Astrocyte of the hippocampus (primary cell): ENCODE results near the gene EVI5L.
"Not testable (repeated sequence)": the region's sequence is repeated elsewhere in the genome, so short reads cannot be mapped to it uniquely, and the experiment has no call there.

Experiments used
- DNase-seq: peaks from one replicate; pipeline ENCODE4 v3.0.0; 2011; ENCODE audit warnings: low read depth, low spot score

EVI5L gene

DNA sequence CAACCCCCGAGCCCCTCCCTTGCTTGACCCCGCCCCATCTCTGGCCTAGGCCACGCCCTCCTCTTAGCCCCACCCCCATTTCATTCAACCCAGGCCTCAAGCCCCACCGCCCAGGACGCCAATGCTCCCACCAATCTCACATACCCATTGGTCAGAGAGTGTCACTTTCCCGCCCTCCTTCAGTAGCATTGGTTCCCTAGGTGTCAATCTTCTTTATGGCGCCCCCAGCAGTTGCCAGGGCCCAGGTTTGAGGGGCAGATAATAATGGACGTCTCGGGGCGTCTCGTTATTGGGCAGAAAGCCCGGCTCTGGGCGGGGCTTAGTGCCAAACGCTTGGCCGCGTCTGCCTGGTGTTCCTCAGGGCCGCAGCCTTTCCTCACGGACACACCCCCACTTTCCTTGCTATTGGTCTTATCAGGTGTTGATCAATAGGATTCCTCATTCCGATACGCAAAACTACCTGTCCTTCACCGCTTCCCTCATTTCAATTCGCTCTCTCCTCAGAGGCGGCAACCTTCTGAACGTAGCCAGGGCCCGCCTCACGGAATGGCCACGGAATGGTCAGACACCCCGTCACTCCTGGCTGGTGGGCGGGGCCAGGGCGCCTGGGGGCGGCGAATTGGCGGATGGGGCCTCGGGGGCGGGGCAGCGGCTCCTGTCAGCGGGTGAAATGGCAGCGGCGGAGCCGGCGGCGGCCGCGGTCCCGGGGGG lies at the start of gene EVI5L:
Gene EVI5L (plus strand): TSS at position 658 of the 711 bp plus-strand sequence. CDS start 16,325 bp downstream, outside the sequence.
- DNase-seq: peak; percentile 100

DNA sequence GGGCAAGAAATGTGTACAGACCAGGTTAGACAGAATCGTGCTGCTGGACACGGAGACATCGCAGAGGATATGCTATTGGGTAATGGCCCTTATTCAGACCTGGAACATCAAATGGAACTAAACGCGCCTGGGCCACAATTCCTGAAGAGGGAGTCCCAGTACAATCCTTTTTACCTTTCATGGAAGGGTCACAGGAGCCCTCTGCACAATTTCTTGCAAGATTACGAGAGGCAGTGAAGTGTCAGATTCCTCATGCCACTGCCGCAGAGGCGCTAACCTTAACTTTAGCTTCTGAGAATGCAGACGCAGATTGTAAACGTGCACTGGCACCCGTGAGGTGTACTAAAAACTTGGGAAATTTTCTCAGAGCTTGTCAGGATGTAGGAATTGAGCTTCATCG lies 48.9 kb upstream of the EVI5L start:
- no peak for DNase-seq

DNA sequence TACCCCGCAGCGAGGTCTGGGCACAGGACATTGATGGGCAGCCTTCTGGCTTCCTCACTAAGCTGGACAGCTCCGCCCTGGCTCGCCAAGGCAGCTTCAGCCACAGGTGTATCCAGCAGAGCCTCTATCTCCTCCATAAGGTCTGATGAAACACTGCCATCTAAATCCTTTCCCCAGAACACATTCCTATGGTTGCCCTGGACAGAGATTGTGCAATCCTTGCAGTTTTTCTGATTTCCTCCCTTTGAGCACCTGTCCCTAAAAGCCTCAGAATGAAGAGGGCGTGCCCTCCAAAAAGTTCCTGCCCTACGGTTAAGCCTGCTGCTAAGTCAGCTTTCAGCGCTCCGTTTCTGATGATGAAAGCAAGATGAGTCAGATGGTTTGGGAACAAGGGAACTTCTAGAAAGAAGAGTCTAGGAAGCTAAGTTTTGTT lies 46.0 kb upstream of the EVI5L start:
- no peak for DNase-seq

DNA sequence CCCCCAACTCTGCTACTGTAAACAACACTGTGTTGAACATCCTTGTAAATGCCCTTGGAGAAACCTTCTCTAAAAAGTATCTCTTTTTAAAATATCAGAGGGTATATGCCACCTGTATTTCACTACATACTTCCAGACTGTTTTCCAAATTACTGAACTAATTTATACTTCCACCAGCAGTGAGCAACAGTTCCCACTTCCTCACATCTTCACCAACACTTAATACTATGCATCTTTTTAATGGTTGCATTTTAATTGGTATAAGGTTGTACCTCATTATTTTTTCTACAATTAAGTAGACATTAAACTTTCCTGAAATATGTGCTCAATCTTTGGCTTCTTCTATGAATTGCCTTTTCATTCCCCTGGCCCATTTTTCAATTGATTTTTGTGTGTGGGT lies 45.2 kb upstream of the EVI5L start:
- no peak for DNase-seq

DNA sequence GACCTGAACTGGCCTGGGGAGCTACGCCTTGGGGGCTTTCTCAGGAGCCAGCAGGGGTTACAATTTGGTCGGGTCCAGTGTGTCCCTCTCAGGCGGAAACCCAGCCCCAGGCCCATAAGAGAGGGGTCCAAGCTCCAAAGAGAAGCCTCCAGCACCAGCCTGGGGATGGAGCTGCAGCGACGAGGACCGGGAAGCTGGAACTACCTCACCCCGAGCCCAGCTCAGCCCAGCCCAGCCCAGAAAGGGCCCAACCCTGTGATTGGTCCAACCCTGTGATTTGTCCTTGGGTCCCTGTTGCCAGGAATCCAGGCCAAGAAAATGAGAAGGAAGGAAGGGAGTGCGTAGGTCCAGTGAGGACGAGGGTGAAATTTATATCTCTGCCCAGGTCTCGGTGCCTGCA lies 42.9 kb upstream of the EVI5L start:
- no peak for DNase-seq

DNA sequence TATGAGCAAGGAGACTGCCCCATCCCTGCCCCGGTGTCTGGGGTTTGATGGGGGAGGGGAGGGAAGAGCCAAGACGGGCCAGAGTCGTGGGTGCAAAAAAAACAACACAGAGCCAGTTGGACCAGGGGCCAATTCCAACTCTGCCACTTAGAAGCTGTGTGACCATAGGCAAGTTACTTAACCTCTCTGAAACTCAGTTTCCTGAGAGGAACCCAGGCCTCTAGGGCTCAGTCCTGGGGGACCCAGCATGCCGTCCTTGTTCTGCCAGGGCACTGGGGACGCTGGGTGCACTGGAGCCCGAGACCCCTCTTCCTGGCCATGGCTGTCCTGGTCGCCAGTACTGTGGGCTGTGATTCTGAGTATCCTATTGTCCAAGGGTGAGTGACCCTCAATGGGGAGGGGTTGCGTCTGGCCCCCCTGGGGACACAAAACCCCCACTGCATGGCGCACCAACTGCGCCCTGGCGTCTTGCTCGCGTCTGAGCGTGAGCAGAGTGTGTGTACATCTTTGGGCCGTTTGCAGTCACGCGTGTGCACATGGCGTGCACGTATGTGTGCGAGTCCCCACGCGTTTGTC lies 42.3 kb upstream of the EVI5L start:
- no peak for DNase-seq

DNA sequence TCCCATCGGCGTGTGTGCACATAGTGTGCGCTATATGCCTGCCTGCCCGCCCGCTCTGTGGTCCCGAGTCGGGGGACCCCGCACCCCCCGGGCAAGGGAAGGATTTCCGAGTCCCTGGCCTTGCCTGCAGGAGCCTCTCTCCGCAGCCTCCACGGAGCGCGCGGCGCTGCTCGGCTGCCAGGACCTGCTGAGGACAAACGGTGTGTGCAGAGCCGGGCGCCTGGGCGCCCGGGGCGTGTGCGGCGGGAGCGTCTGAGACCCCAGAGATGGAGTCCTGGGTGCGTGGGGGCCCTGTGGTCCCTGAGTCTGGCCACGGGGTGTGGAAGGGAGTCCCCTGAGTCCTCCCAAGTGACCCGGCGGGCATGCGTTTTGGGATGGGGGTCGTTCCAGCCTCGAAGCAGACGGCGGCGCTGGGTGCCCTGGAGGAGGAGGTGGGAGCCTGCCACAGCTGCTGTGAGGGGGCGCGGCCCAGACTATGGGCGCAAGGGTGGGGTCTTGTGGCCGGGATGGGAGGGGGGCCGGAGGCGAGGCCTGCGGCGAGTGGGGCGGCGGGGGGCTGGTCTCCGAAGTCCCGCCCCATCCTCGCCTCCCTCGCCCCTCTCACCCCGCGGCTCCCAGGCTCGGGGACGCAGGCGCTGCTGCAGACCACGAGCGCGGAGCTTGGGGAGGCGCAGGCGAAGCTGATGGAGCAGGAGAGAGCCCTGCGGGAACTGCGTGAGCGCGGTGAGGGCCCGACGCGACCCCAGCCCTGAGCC lies 41.7 kb upstream of the EVI5L start:
- DNase-seq: no peak

DNA sequence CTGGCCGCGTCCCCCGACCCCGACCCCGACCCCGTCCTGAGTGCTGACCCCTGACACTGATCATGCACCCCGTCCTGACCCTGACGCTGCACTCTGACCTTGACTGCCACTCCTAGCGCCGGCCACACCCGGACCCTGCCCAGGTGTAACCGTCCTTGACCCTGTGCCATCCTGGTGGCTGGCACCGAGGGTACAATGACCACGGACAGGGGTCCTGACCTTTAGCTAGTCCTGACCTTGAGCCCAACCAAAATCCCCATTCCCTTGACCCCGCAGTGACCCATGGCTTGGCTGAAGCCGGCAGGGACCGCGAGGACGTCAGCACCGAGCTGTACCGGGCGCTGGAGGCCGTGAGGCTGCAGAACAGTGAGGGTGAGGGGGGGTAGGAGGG lies 41.1 kb upstream of the EVI5L start:
- no peak for DNase-seq

DNA sequence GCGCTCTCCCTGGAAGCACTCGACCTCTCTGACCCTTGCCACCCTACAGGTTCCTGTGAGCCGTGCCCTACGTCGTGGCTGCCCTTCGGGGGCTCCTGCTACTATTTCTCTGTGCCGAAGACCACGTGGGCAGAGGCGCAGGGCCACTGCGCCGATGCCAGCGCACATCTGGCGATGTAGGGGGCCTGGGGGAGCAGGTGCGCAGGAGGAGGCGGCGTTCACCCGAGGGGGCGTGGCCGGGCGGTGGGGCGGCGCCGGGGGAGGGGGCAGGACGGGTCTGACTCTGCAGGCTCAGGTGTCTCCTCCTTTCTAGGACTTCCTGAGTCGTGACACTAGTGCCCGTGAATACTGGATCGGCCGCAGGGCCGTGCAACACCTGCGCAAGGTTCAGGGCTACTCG lies 40.6 kb upstream of the EVI5L start:
- no peak for DNase-seq

DNA sequence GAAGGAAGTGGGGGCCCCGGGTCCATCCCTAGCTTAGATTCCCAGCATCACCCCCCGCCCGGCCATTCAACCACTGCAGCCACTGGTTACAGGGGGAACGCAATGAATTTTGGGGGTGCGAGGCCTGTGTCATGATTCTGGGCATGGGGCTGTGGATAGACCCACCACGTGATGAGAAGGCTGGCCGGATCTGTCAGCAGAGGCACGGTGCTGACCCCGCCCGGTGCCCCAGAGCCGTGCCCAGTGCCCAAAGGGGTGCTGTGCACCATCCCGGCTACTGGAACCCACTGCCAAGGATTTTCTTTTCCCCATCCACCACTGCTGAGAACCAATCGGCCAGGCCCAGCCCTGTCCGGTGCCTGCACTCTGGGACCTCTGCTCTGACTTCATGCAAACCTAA lies 39.6 kb upstream of the EVI5L start:
- no peak for DNase-seq

DNA sequence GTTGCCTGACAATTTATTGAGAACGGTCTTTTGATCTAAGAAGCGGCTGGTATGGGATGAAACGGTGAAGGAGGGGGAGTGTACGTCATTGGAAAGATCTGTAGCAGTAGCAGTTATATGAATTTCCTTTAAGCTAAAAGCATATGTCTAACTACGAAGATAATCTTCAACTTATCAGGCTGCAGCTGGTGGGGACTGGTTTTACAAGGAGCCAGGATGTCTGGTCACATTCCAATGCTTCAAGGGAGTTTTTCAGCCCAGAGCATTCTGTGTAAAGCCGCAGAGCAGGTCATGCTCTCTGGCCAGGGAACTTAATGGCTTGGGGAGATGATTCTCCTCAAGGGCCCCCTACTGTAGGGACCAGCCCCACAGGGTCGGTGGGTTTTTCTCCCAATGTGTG lies 37.7 kb upstream of the EVI5L start:
- no peak for DNase-seq

DNA sequence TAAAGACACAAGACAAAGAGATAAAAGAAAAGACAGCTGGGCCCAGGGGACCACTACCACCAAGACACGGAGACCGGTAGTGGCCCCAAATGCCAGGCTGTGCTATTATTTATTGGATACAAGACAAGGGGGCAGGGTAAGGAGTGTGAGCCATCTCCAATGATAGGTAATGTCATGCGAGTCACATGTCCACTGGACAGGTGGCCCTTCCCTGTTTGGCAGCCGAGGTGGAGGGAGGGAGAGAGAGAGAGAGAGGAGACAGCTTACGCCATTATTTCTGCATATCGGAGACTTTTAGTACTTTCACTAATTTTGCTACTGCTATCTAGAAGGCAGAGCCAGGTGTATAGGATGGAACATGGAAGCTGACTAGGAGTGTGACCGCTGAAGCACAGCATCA lies 37.3 kb upstream of the EVI5L start:
- not testable (repeated sequence) for DNase-seq

DNA sequence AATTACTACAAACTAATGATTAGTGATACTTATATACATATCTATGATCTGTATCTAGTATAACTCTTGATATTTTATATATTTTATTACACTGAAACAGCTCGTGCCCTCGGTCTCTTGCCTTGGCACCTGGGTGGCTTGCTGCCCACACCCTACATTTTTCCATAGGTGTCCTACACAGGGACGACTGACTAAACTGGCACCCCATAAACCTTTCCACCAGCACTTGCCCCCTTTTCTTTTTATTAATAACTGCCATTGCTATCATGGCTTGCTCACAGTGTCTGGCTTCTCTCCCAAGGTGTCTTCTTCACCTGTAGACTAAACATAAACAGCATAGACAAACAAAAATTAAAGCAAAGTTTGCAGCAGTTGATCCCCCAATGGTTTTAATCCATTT lies 36.5 kb upstream of the EVI5L start:
- no peak for DNase-seq

DNA sequence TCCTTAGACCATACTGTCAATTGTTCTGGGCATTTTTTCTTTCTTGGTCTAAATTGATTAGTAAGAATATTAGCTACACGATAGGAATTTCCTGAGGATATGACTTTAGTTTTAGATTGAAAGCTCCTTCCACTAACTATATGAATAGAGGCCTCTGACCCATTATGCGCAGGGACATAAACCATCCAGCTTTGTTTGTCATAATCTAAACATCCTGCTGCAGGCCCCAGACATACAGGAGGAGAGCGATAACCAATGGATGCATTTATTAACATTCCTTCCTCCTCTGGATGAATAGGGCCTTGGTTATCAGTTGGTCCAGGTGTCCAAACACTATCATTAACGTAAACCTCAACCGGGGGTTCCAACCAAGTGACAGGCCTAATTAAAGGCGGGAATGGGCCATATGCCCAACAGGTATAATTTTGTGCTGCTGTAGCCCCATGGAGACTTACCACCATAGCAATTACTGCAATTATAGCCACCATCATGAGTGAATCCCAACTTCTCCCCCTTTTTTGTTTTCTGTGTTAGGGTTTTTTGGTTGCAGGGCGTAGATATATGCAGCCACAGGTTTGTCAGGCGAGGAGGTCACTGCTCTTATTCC lies 34.4 kb upstream of the EVI5L start:
- no peak for DNase-seq

DNA sequence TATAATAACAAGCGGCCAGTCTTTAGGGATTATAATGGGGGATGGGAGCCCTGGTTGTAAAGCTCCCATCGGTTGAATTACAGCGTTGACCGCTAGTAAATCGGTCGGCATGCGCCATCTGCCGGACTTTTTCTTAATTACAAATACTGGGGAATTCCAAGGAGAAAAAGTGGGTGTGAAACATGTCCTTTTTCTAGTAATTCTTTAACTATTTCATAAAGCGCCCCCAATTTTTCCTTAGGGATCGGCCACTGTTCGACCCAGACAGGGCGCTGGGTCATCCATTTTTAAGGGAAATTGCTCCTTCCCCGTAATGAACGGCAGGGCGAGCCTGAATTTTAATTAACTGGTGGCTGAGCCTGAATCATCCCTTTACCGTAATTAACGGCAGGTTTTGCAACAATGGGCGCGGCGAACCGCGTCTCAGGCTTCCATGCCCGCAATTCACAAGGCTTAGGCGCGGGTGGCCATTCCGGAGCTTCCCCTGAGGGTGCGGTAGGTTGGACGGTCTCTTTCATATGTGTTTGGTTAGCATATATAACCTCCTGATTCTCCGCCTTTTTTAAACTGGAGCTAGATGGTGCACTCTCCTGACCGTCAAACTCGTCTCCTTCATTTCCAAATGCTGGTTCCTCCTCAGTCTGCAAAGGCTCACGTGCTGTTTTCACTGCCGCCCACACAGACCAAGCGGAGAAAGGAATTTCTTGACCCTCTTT lies 30.2 kb upstream of the EVI5L start:
- DNase-seq: peak; percentile 85

DNA sequence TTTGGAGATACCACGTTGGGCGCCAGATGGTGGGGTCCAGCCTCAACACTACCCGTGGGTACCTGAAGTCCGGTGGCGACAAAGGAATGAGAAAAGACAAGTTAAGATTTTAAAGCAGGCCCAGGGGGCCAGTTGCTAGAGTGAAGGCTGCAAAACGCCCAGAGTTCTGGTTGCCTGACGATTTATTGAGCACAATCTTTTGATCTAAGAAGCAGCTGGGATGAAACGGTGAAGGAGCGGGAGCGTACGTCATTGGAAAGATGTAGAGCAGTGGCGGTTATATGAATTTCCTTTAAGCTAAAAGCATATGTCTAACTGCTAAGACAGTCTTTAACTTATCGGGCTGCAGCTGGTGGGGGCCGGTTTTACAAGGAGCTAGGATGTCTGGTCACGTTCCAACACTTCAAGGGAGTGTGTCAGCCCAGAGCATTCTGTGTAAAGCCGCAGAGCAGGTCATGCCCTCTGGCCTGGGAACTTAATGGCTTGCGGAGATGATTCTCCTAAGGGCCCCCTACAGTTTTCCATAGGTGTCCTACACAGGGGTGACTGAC lies 28.9 kb upstream of the EVI5L start:
- DNase-seq: no peak

DNA sequence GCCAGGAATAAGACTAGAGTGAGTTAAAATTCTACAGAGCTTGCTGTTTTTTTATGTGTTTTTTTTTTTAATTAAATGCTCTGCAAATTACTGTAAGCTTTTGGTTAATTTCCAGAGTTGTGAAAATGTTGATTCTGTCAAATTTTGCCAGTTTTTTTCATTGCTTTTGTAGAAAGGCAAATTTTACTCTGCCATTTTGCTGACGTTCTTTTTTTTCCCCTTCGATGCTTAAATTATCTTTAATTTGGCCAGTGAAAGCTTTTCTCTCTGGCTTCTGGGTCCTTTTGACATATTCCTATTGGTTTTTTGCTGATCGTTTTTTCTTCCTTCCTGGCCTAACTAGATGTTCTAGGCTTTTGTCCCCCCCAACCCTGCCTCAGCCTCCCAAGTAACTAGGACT lies 23.8 kb upstream of the EVI5L start:
- no peak for DNase-seq

DNA sequence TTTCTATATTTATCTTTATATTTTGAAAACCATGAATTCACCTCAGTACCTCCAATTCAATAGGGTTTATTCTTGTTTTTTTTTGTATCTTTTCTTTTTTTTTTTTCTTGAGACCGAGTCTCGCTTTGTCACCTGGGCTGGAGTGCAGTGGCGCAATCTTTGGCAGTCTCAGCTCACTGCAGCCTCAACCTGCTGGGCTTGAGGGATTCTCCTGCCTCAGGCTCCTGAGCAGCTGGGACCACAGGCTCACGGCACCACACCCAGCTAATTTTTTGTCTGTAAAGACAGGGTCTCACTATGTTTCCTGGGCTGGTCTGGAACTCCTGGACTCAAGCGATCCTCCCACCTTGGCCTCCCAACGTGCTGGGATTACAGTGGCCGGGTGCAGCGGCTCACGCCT lies 23.1 kb upstream of the EVI5L start:
- no peak for DNase-seq

DNA sequence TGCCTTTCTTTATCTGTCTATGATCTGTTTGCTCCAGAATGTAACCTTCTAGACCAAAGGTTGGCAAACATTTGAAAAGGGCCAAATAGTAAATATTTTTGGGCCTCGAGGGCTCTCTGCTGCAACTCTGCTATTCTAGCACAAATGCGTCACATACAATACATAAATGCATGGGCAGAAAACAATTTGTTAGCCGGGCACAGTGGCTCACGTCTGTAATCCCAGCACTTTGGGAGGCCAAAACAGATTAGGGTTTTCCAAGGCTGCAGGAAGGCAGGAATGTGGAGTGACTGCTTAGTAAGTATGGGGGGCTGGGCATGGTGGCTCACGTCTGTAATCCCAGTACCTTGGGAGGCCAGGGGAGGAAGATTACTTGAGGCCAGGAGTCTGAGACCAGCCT lies 21.9 kb upstream of the EVI5L start:
- DNase-seq: no peak

DNA sequence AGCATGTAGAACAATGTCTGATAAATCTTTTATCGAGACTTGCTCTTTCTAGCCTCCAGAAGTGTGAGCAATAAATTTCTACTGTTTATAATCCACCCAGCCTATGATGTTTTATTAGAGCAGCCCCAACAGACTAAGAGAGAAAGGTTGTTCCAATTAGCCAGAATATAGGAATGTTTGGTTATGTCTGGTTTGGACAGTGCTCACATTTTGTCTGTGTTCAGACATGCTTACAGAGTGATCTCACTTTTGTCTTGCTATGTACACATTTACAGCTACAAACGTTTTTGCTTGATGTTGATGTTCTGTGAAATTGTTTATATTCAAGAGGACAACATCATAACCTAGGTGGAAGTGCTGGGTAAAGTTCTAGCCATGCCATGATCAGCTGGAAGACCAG lies 18.0 kb upstream of the EVI5L start:
- no peak for DNase-seq

DNA sequence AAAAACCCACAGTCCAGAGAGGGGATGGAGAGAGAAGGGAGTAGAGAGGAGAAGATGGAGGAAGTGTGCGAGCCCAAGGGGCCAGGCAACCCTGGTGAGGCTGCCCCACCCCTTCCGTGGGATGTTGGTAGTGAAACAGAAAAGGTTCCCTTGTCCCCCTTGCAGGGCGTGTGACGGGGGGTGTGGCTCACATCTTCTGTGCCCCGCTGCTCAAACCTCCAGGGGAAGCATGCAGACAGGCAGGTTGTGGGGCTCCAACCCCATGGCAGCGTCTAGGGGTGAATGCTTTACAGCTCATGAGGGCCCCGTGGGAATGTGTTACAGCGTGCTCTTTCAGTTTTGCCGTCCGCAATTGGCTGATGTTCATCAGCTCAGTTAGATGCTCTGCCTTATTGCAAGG lies 14.7 kb upstream of the EVI5L start:
- no peak for DNase-seq

DNA sequence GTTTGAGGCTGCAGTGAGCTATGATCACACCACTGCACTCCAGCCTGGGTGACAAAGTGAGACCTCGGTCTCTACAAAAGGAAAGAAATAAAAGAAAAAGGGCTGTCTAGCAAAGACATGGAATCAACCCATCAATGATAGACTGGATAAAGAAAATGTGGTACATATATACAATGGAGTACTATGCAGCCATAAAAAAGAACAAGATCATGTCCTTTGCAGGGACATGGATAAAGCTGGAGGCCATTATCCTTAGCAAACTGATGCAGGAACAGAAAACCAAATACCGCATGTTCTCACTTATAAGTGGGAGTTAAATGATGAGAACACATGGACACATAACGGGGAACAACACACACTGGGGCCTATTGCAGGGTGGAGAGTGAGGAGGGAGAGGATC lies 14.0 kb upstream of the EVI5L start:
- DNase-seq: not testable (repeated sequence)
